Measurements from ENCODE around the gene ADAMTS16.

ADAMTS16 gene

GRCh38 chr5:5278815-5279381 lies 138.8 kb downstream of the ADAMTS16 start:
- Histone ChIP-seq H3K36me3 (replicated peaks) (no peaks in the 10 kb centered on the region), H3K4me3 (ENCODE audit: low read depth, low read length) (no peak overlapping the region), H3K27ac (no peak overlapping the region), H3K27me3 (replicated peaks) (no peaks in the 10 kb centered on the region)
- no peak for TF ChIP-seq CTCF (IDR thresholded peaks at IDR 0.05; ENCODE audit: low read depth, low read length, missing control alignments)
- in situ Hi-C loops (cut with HindIII; ENCODE audit: low pct_ligation_motif_present, low sequenced_read_pairs): no loop called here
- no peak for DNase-seq

GRCh38 chr5:5285906-5286305 lies 145.8 kb downstream of the ADAMTS16 start:
- Histone ChIP-seq H3K4me3 (ENCODE audit: low read depth, low read length) (no peak overlapping the region), H3K36me3 (replicated peaks) (no peaks in the 10 kb centered on the region), H3K27ac (no peak overlapping the region), H3K27me3 (replicated peaks) (no peaks in the 10 kb centered on the region)
- peak; percentile 7 for DNase-seq
- in situ Hi-C loops (cut with HindIII; ENCODE audit: low pct_ligation_motif_present, low sequenced_read_pairs): no loop called here
- TF ChIP-seq CTCF (IDR thresholded peaks at IDR 0.05; ENCODE audit: low read depth, low read length, missing control alignments): no peak

- Histone ChIP-seq H3K4me3 (ENCODE audit: low read depth, low read length) (no peak overlapping the region), H3K27ac (no peak overlapping the region), H3K36me3 (replicated peaks) (no peaks in the 10 kb centered on the region), H3K27me3 (replicated peaks) (no peaks in the 10 kb centered on the region)
- in situ Hi-C loops (cut with HindIII; ENCODE audit: low pct_ligation_motif_present, low sequenced_read_pairs): no loop called here
- TF ChIP-seq CTCF (IDR thresholded peaks at IDR 0.05; ENCODE audit: low read depth, low read length, missing control alignments): no peak
- no peak for DNase-seq
These were observed 147.3 kb downstream of the ADAMTS16 start for GRCh38 chr5:5287419-5287818.

- TF ChIP-seq CTCF (IDR thresholded peaks at IDR 0.05; ENCODE audit: low read depth, low read length, missing control alignments): no peak
- Histone ChIP-seq H3K4me3 (ENCODE audit: low read depth, low read length) (no peak overlapping the region), H3K36me3 (replicated peaks) (no peaks in the 10 kb centered on the region), H3K27ac (peak overlapping the region; percentile 30), H3K27me3 (replicated peaks) (no peaks in the 10 kb centered on the region)
- peak; percentile 4 for DNase-seq
- in situ Hi-C loops (cut with HindIII; ENCODE audit: low pct_ligation_motif_present, low sequenced_read_pairs): no loop called here
These were observed 148.1 kb downstream of the ADAMTS16 start for GRCh38 chr5:5288201-5288600.

- in situ Hi-C loops (cut with HindIII; ENCODE audit: low pct_ligation_motif_present, low sequenced_read_pairs): no loop called here
- Histone ChIP-seq H3K27me3 (replicated peaks) (no peaks in the 10 kb centered on the region), H3K27ac (no peak overlapping the region), H3K36me3 (replicated peaks) (no peaks in the 10 kb centered on the region), H3K4me3 (ENCODE audit: low read depth, low read length) (no peak overlapping the region)
- DNase-seq: no peak
- no peak for TF ChIP-seq CTCF (IDR thresholded peaks at IDR 0.05; ENCODE audit: low read depth, low read length, missing control alignments)
These were observed 149.4 kb downstream of the ADAMTS16 start for GRCh38 chr5:5289537-5289936.

- no peak overlapping the region for H3K4me3 ChIP-seq (ENCODE audit: low read depth, low read length)
- DNase-seq: no peak
- TF ChIP-seq CTCF (IDR thresholded peaks at IDR 0.05; ENCODE audit: low read depth, low read length, missing control alignments): no peak
- H3K36me3 ChIP-seq (replicated peaks): no peaks in the 10 kb centered on the region
- in situ Hi-C loops (cut with HindIII; ENCODE audit: low pct_ligation_motif_present, low sequenced_read_pairs): no loop called here
- no peaks in the 10 kb centered on the region for H3K27me3 ChIP-seq (replicated peaks)
- H3K27ac ChIP-seq: no peak overlapping the region
These were observed 150.7 kb downstream of the ADAMTS16 start for GRCh38 chr5:5290674-5291334.
